ENCODE results near the gene HAVCR2.

HAVCR2 gene

GRCh38 chr5:157108976-157109375 is at the start of gene HAVCR2:
Gene HAVCR2 (minus strand): TSS chr5:157109044. CDS start chr5:157108983, 61 bp downstream.
- peak in 1 of 2 donors; percentile 13 for DNase-seq (ENCODE audit: low read depth in 2 of 2)

- DNase-seq (ENCODE audit: low read depth in 2 of 2) = no peak
These were observed 48.5 kb upstream of the HAVCR2 start for GRCh38 chr5:157157293-157157891.

- no peak for DNase-seq (ENCODE audit: low read depth in 2 of 2)
These were observed 46.5 kb upstream of the HAVCR2 start for GRCh38 chr5:157155297-157155696.

- no peak for DNase-seq (ENCODE audit: low read depth in 2 of 2)
These were observed 42.2 kb upstream of the HAVCR2 start for GRCh38 chr5:157150995-157151394.

GRCh38 chr5:157148734-157149615 is 40.1 kb upstream of the HAVCR2 start:
- peak; percentile 50 to 64 for DNase-seq (ENCODE audit: low read depth in 2 of 2)

- peak in 1 of 2 donors; percentile 20 for DNase-seq (ENCODE audit: low read depth in 2 of 2)
These were observed 34.5 kb upstream of the HAVCR2 start for GRCh38 chr5:157143127-157143971.

GRCh38 chr5:157142317-157143126 is 33.7 kb upstream of the HAVCR2 start, which contains the start of gene MED7:
Gene MED7 (minus strand): TSS chr5:157142865. CDS start chr5:157139431, 3,434 bp downstream.
- peak; percentile 76 to 83 for DNase-seq (ENCODE audit: low read depth in 2 of 2)

GRCh38 chr5:157137691-157138090 is 28.8 kb upstream of the HAVCR2 start:
- no peak for DNase-seq (ENCODE audit: low read depth in 2 of 2)

- DNase-seq (ENCODE audit: low read depth in 2 of 2) = no peak
These were observed 23.4 kb upstream of the HAVCR2 start for GRCh38 chr5:157132281-157132612.

- DNase-seq (ENCODE audit: low read depth in 2 of 2) = no peak
These were observed 22.1 kb upstream of the HAVCR2 start for GRCh38 chr5:157130925-157131324.

GRCh38 chr5:157121709-157122108 is 12.9 kb upstream of the HAVCR2 start:
- DNase-seq (ENCODE audit: low read depth in 2 of 2) = no peak

GRCh38 chr5:157120102-157120501 is 11.3 kb upstream of the HAVCR2 start:
- no peak for DNase-seq (ENCODE audit: low read depth in 2 of 2)

- DNase-seq (ENCODE audit: low read depth in 2 of 2) = no peak
These were observed 7.7 kb upstream of the HAVCR2 start for GRCh38 chr5:157116483-157116954.

- DNase-seq (ENCODE audit: low read depth in 2 of 2) = no peak
These were observed 6.7 kb upstream of the HAVCR2 start for GRCh38 chr5:157115502-157115901.

GRCh38 chr5:157115012-157115411 is 6.2 kb upstream of the HAVCR2 start:
- DNase-seq (ENCODE audit: low read depth in 2 of 2) = no peak

GRCh38 chr5:157113002-157113401 is 4.2 kb upstream of the HAVCR2 start:
- no peak for DNase-seq (ENCODE audit: low read depth in 2 of 2)

- no peak for DNase-seq (ENCODE audit: low read depth in 2 of 2)
These were observed 900 bp upstream of the HAVCR2 start for GRCh38 chr5:157109744-157110143.

GRCh38 chr5:157107508-157107907 is 1.3 kb downstream of the HAVCR2 start:
- DNase-seq (ENCODE audit: low read depth in 2 of 2) = no peak

- DNase-seq (ENCODE audit: low read depth in 2 of 2) = no peak
These were observed 2.0 kb downstream of the HAVCR2 start for GRCh38 chr5:157106630-157107461.

GRCh38 chr5:157100140-157100679 is 8.6 kb downstream of the HAVCR2 start:
- no peak for DNase-seq (ENCODE audit: low read depth in 2 of 2)

Data from stimulated activated CD8-positive, alpha-beta memory T cell treated with anti-CD3 and anti-CD28 coated beads, Interleukin-2, amount 100 ng/mL, for 1 hour (primary cell).